Right ventricle myocardium inferior (tissue), 1 donor: ENCODE measurements around the gene MACROD1. TPM values are rescaled to one million over a fixed set of nuclear protein-coding genes. Genes with fewer than 3 reads are reported as not detected.

Source experiments
- total RNA-seq: library from RNA; stranded (reverse); fragmentation: NEBNext Ultra II Directional; extraction: Animal tissue kit (Norgen Biotek cat#: 25700); gene quantifications from one replicate; pipeline ENCODE4 v1.2.1, GENCODE V29; 2021
- donor health status: DM: no; HTN: yes; CAD: no; lungs with severe emphysema.

MACROD1 gene
- total RNA-seq, 1 donor from 2014 or later, result 119 TPM

Other genes with a start within 250 kb of the MACROD1 start
- 11.1 TPM for gene RCOR2, start 248.9 kb downstream of the MACROD1 start, total RNA-seq
- gene NAA40, start 227.1 kb downstream of the MACROD1 start, total RNA-seq, result 18.7 TPM
- gene COX8A, start 191.5 kb downstream of the MACROD1 start, total RNA-seq, result 1,159 TPM
- 55.6 TPM for gene OTUB1, start 179.7 kb downstream of the MACROD1 start, total RNA-seq
- gene FLRT1, start 130.2 kb downstream of the MACROD1 start, total RNA-seq, result 0.57 TPM
- 124 TPM for gene STIP1, start 20.1 kb upstream of the MACROD1 start, total RNA-seq
- 9.6 TPM for gene FERMT3, start 40.6 kb upstream of the MACROD1 start, total RNA-seq
- 71.9 TPM for gene TRPT1, start 60.1 kb upstream of the MACROD1 start, total RNA-seq
- gene NUDT22, start 60.2 kb upstream of the MACROD1 start, total RNA-seq, result 66.4 TPM
- 53.5 TPM for gene DNAJC4, start 64.4 kb upstream of the MACROD1 start, total RNA-seq
- gene VEGFB, start 68.5 kb upstream of the MACROD1 start, total RNA-seq, result 272 TPM
- gene FKBP2, start 75.0 kb upstream of the MACROD1 start, total RNA-seq, result 50.6 TPM
- 129 TPM for gene PPP1R14B, start 80.8 kb upstream of the MACROD1 start, total RNA-seq
- 10.9 TPM for gene PLCB3, start 85.4 kb upstream of the MACROD1 start, total RNA-seq
- 89.1 TPM for gene BAD, start 118.6 kb upstream of the MACROD1 start, total RNA-seq
- 28.6 TPM for gene GPR137, start 119.7 kb upstream of the MACROD1 start, total RNA-seq
- gene KCNK4, start 125.2 kb upstream of the MACROD1 start, total RNA-seq, result not detected
- gene CATSPERZ, start 134.2 kb upstream of the MACROD1 start, total RNA-seq, result not detected
- 217 TPM for gene ESRRA, start 139.4 kb upstream of the MACROD1 start, total RNA-seq
- 92.8 TPM for gene TRMT112, start 151.4 kb upstream of the MACROD1 start, total RNA-seq
- 410 TPM for gene PRDX5, start 152.0 kb upstream of the MACROD1 start, total RNA-seq
- 7.7 TPM for gene CCDC88B, start 174.1 kb upstream of the MACROD1 start, total RNA-seq
- 18.7 TPM for gene RPS6KA4, start 193.0 kb upstream of the MACROD1 start, total RNA-seq